ENCODE results near the gene PPFIA2.

Gene PPFIA2

GRCh38 chr12:81520064-81520945 is 238.8 kb downstream of the PPFIA2 start:
- ChIA-PET CTCF (interaction anchor here (0.8 kb wide), 1 partner anchor 24 kb away, joined by 3 read pairs; no protein-coding TSS in a partner anchor), POLR2A (no interaction called here)
- no peak for DNase-seq (ENCODE audit: extremely low spot score)
- TF ChIP-seq, protein P1, sequence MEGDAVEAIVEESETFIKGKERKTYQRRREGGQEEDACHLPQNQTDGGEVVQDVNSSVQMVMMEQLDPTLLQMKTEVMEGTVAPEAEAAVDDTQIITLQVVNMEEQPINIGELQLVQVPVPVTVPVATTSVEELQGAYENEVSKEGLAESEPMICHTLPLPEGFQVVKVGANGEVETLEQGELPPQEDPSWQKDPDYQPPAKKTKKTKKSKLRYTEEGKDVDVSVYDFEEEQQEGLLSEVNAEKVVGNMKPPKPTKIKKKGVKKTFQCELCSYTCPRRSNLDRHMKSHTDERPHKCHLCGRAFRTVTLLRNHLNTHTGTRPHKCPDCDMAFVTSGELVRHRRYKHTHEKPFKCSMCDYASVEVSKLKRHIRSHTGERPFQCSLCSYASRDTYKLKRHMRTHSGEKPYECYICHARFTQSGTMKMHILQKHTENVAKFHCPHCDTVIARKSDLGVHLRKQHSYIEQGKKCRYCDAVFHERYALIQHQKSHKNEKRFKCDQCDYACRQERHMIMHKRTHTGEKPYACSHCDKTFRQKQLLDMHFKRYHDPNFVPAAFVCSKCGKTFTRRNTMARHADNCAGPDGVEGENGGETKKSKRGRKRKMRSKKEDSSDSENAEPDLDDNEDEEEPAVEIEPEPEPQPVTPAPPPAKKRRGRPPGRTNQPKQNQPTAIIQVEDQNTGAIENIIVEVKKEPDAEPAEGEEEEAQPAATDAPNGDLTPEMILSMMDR (IDR thresholded peaks at IDR 0.05; ENCODE audit: control extremely low read depth, extremely low read depth, low read depth, missing control alignments), result no peak

DNA sequence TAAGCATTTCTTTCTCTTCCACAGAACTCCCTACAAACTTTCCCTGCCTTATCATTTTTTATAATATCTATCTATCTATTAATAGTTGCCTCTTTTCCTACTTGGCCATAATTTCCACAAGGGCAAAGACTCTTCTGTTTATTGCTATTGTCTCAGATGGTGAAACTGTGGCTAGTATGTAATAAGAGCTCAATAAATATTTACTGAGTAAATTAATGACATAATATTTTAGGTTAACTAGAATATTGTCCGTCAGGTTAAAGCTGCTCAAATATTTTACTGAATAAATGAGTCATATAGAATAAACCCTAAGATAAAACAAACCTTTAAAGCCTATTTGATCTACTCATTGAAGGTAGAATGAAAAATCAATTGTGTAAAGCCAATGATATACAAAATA is 240.5 kb downstream of the PPFIA2 start:
- ChIA-PET POLR2A (no interaction called here), CTCF (no interaction called here)
- no peak for DNase-seq (ENCODE audit: extremely low spot score)
- TF ChIP-seq, protein P1 (IDR thresholded peaks at IDR 0.05; ENCODE audit: control extremely low read depth, extremely low read depth, low read depth, missing control alignments), result no peak

GRCh38 chr12:81517296-81517695 is 241.9 kb downstream of the PPFIA2 start:
- TF ChIP-seq, protein P1 (IDR thresholded peaks at IDR 0.05; ENCODE audit: control extremely low read depth, extremely low read depth, low read depth, missing control alignments), result no peak
- ChIA-PET POLR2A (no interaction called here), CTCF (no interaction called here)
- DNase-seq (ENCODE audit: extremely low spot score), result no peak

DNA sequence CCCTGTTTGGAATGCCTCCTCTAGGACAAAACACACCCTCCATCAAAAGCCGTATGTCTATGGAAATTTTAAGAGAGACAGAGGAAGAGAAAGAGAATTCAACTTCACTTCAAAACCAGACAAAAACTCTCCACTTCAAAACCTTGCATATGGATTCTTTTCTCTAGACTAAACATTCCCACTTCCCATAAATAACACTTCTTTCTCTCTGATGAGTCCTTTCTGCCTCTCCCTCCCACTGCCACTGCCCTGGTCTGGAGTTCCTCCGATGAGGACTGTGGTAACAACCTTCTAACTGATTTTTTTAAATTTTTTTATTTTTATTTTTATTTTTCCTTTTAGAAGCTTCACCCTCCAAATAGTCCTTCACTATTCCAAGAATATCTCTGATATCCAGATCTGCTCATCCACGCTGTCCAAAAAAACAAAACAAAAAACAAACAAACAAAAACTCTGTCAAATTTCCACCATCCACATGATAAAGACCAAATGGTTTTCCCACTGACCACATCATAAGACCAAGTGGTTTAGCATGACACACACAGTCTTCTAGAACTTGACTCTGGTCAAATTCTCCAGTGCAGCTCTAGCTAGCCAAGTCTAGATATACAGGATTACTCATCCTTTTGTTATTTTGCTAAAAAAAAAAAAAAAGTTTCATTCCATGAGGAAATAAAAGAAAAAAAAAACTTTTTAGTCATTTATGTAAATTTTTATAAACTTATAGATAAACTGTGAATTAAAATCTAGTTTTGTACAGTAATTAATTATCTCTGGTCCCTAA is 256.0 kb downstream of the PPFIA2 start:
- DNase-seq (ENCODE audit: extremely low spot score), result no peak
- TF ChIP-seq, protein P1 (IDR thresholded peaks at IDR 0.05; ENCODE audit: control extremely low read depth, extremely low read depth, low read depth, missing control alignments), result no peak
- ChIA-PET POLR2A (no interaction called here), CTCF (no interaction called here)

- DNase-seq (ENCODE audit: extremely low spot score), result no peak
- TF ChIP-seq, protein P1 (IDR thresholded peaks at IDR 0.05; ENCODE audit: control extremely low read depth, extremely low read depth, low read depth, missing control alignments), result no peak
- ChIA-PET POLR2A (no interaction called here), CTCF (interaction anchor here (1.5 to 1.6 kb wide), 2 partner anchors 9 to 21 kb away, joined by 4 read pairs; no protein-coding TSS in a partner anchor)
Measured at GRCh38 chr12:81500788-81501187, 258.4 kb downstream of the PPFIA2 start.

- POLR2A ChIA-PET, result no interaction called here
- no peak for DNase-seq (ENCODE audit: extremely low spot score)
- TF ChIP-seq, protein P1 (IDR thresholded peaks at IDR 0.05; ENCODE audit: control extremely low read depth, extremely low read depth, low read depth, missing control alignments), result no peak
- CTCF ChIA-PET, result no interaction called here
Measured at GRCh38 chr12:81499809-81500208, 259.3 kb downstream of the PPFIA2 start.
